Stomach smooth muscle (tissue), 2 donors: ENCODE results near the gene EFCAB6.

Experiments
- H3K27ac ChIP-seq: one replicate; pipeline ENCODE4 v1.7.0; 2013; ENCODE audit warnings: mild to moderate bottlenecking, low read length, inconsistent platforms
- H3K27me3 ChIP-seq, 2 donors: one replicate each; pipeline ENCODE4 v1.7.0; 2013; ENCODE audit warnings: low read length in 2 of 2; ENCODE audit not compliant: insufficient read depth in 2 of 2, control insufficient read depth in 1 of 2
- H3K36me3 ChIP-seq, 2 donors: one replicate each; pipeline ENCODE4 v1.7.0; 2013; ENCODE audit warnings: low read length in 2 of 2; ENCODE audit not compliant: control insufficient read depth in 2 of 2, insufficient read depth in 2 of 2
- H3K4me1 ChIP-seq: one replicate; pipeline ENCODE4 v1.7.0; 2013; ENCODE audit warnings: low read length; ENCODE audit not compliant: control insufficient read depth, insufficient read depth
- H3K4me3 ChIP-seq, 2 donors: one replicate each; pipeline ENCODE4 v1.7.0; 2013; ENCODE audit warnings: low read length in 2 of 2
- H3K9ac ChIP-seq, 2 donors: one replicate each; pipeline ENCODE4 v1.7.0; 2013; ENCODE audit warnings: low read length in 2 of 2, mild to moderate bottlenecking in 1 of 2
- H3K9me3 ChIP-seq, 2 donors: one replicate each; pipeline ENCODE4 v1.7.0; 2013; ENCODE audit warnings: low read length in 2 of 2; ENCODE audit not compliant: control insufficient read depth in 2 of 2
- donor health status: healthy.
- donor health status: Pancreatic carcinoma.

The EFCAB6 gene

DNA sequence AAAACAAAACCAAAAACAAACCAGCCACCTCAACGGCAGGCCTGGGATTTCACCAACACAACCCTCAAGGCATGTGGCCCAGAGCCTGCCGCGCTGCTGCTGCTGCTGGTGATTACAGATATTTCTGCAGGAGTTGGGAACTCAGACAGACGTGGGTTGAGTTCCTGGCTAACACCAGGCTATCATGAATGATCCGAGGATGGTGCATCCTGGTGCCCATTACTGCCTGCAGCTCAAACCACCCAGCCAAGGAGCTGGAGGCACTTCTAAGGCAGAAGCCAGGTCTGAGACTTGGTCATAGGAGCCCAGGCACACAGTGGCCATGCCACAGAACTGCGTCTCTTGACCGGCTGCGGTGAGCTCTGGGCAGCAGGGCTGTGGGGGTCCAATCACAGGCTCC, 248.5 kb downstream of the EFCAB6 start:
- no peak overlapping the region for H3K4me3 ChIP-seq

DNA sequence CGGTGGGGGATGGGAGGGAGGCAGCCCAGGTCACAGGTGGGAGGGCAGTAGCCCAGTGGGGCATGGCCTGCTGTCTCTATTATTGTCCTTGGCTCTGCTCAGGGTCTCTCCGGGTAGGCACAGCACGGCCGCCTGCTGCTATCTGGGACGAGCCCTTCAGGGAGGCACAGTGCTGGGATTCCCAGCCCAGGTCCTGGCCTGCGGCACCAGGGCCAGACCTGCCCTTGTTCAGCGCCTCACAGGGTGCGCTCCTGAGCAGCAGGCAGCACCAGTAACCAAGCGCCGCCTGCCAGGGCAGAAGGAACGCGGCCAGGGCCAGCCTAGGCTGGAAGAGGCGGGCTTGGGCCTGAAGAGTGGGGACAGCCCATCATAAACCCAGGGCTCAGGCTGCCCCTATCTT, 249.3 kb downstream of the EFCAB6 start:
- H3K27ac ChIP-seq: no peak overlapping the region
- H3K27me3 ChIP-seq: no peaks in the 10 kb centered on the region
- H3K9ac ChIP-seq: no peak overlapping the region
- H3K4me3 ChIP-seq: no peak overlapping the region
- H3K9me3 ChIP-seq: peaks cover 0 to 4% of the 10 kb centered on the region in 2 donors
- no peaks in the 10 kb centered on the region for H3K4me1 ChIP-seq
- no peaks in the 10 kb centered on the region for H3K36me3 ChIP-seq

More for the DNA sequence above, 248.5 kb downstream of the EFCAB6 start:
- H3K36me3 ChIP-seq: no peaks in the 10 kb centered on the region
- no peaks in the 10 kb centered on the region for H3K27me3 ChIP-seq
- no peaks in the 10 kb centered on the region for H3K4me1 ChIP-seq
- no peaks in the 10 kb centered on the region for H3K9me3 ChIP-seq
- H3K27ac ChIP-seq: no peak overlapping the region
- H3K9ac ChIP-seq: no peak overlapping the region

GRCh38 chr22:43561415-43562178, 250.5 kb downstream of the EFCAB6 start:
- H3K27ac ChIP-seq: no peak overlapping the region
- peaks cover 0 to 4% of the 10 kb centered on the region in 2 donors for H3K9me3 ChIP-seq
- H3K9ac ChIP-seq: no peak overlapping the region
- H3K27me3 ChIP-seq: no peaks in the 10 kb centered on the region
- H3K4me1 ChIP-seq: no peaks in the 10 kb centered on the region
- no peak overlapping the region for H3K4me3 ChIP-seq
- no peaks in the 10 kb centered on the region for H3K36me3 ChIP-seq

DNA sequence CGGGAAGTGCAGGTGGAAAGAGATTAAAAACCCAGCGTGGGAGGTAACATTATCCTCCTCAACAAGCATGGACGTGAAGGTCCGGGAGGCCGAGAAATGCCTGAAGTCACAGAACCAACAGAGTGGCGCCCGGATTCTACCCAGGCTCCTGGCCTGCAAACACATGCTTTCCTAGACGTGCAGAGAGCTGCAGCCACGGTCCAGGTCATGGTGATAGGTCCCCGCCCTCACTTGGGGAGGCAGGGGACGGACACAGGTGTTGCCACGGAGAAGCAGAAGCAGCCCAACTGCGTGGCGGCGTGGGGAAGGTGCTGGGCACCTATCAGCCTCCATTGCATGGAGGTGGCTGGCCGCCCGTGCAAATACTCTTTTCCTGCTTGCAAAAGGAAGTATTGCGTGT, 251.5 kb downstream of the EFCAB6 start:
- Histone ChIP-seq H3K27me3 (no peaks in the 10 kb centered on the region), H3K4me3 (no peak overlapping the region), H3K4me1 (no peaks in the 10 kb centered on the region), H3K9me3 (peaks cover 0 to 4% of the 10 kb centered on the region in 2 donors), H3K36me3 (no peaks in the 10 kb centered on the region), H3K27ac (no peak overlapping the region), H3K9ac (no peak overlapping the region)

- Histone ChIP-seq H3K36me3 (no peaks in the 10 kb centered on the region), H3K9me3 (peaks cover 0 to 4% of the 10 kb centered on the region in 2 donors), H3K27ac (no peak overlapping the region), H3K4me1 (no peaks in the 10 kb centered on the region), H3K9ac (no peak overlapping the region), H3K4me3 (no peak overlapping the region), H3K27me3 (no peaks in the 10 kb centered on the region)
Observed at GRCh38 chr22:43555561-43556515, 256.3 kb downstream of the EFCAB6 start.

DNA sequence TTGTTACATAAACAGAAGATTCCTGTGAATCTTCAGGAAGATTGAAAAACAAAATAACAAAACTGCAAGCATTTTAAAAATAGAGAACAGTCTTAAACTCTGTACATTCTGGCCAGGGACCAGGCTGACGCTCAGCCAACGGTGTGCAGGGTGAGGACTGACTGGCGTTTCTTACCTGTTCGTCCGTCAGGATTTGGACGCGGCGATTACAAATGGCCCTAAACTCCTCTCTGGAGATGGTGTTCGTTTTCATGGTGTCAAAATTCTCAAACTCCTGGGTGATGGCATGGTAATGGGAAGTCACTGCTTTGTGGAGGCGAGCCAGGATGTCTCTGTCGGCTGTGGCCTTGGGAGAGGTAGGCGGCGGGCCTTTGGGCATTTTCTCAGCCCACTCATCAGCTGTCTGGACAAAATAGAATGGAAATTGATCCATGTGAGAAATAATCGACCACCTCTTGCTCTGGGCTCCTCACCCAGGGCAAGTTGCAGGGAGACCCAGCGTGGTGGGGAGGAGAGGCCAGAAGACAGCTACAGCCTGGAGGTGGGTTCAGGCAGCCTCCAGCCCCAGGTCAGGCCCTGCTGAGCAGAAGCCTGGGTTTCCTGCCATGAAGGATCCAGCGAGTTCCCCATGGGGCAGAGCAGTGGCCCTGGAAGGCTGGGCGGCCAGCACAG, 257.3 kb downstream of the EFCAB6 start:
- Histone ChIP-seq H3K36me3 (no peaks in the 10 kb centered on the region), H3K4me3 (no peak overlapping the region), H3K4me1 (no peaks in the 10 kb centered on the region), H3K9me3 (peaks cover 0 to 4% of the 10 kb centered on the region in 2 donors), H3K9ac (no peak overlapping the region), H3K27me3 (no peaks in the 10 kb centered on the region), H3K27ac (no peak overlapping the region)

DNA sequence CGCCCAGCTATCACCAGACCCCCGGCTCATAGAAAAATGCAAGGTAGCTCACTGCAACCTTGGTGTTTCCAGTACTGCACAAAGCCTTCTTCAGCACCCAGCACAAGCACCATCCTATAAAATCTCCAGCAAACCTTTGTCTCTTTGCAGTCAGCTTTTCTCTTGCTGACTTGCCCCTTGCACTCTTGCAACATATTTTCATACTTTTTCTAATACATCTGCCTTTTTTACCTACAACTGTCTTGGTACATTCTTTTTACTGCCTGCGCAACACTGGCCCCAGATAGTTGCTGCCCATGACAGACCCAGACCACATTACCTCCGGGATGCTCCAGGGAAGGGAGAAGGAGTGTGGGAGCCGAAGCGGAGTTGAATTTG, 257.9 kb downstream of the EFCAB6 start:
- Histone ChIP-seq H3K27ac (no peak overlapping the region), H3K4me3 (no peak overlapping the region), H3K36me3 (no peaks in the 10 kb centered on the region), H3K27me3 (no peaks in the 10 kb centered on the region), H3K9ac (no peak overlapping the region), H3K9me3 (peaks cover 0 to 4% of the 10 kb centered on the region in 2 donors), H3K4me1 (no peaks in the 10 kb centered on the region)

- Histone ChIP-seq H3K27me3 (no peaks in the 10 kb centered on the region), H3K36me3 (no peaks in the 10 kb centered on the region), H3K4me1 (no peaks in the 10 kb centered on the region), H3K9me3 (peaks cover 0 to 4% of the 10 kb centered on the region in 2 donors), H3K9ac (no peak overlapping the region), H3K4me3 (no peak overlapping the region), H3K27ac (no peak overlapping the region)
Observed at GRCh38 chr22:43553451-43554258, 258.4 kb downstream of the EFCAB6 start.

DNA sequence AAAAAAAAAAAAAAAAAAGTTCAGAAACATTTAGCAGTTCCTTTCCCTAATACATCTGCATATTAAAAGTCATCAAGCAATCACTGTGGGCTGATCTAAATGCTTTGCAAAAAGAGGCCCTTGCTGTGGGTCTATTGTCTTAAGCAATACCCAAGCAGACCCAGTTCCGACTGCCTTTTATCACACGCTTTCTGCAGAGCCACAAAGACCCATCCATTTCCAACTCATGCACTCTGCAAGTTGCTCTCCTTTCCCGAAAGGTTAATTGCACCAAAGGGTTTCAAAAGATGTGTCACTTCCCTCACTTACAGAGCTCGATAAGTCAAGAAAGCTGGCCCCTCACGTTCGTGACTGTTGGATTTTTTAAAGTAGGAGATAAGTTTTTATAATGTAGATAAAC, 261.4 kb downstream of the EFCAB6 start:
- no peaks in the 10 kb centered on the region for H3K36me3 ChIP-seq
- no peaks in the 10 kb centered on the region for H3K27me3 ChIP-seq
- no peak overlapping the region for H3K9ac ChIP-seq
- no peak overlapping the region for H3K27ac ChIP-seq
- H3K4me3 ChIP-seq: no peak overlapping the region
- no peaks in the 10 kb centered on the region for H3K9me3 ChIP-seq
- no peaks in the 10 kb centered on the region for H3K4me1 ChIP-seq

DNA sequence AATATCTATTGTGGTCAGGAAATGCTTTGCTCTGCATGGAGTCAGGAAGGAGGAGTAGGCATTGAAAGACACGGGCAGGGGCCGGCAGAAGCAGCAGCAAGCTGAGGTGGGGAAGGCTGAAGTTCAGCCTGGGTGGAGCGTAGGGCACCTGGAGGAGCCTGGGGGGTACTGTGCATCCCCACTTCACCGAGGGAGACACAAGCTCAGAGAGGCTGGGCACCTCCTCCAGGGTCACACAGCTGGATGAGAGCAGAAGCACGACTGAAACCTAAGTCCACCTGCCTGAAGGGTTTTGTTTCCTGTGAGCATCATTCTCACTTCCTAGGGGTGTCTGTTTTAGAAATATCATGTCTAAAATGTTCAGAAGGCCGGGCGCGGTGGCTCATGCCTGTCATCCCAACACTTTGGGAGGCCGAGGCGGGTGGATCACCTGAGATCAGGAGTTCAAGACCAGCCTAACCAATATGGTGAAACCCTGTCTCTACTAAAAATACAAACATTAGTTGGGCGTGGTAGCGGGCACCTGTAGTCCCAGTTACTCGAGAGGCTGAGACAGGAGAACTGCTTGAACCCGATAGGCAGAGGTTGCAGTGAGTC, 262.0 kb downstream of the EFCAB6 start:
- Histone ChIP-seq H3K27me3 (no peaks in the 10 kb centered on the region), H3K27ac (no peak overlapping the region), H3K9me3 (no peaks in the 10 kb centered on the region), H3K4me1 (no peaks in the 10 kb centered on the region), H3K36me3 (no peaks in the 10 kb centered on the region), H3K9ac (no peak overlapping the region), H3K4me3 (no peak overlapping the region)
